ENCODE data around the gene KDM3B.

The KDM3B gene

GRCh38 chr5:138449501-138450239 lies 97.2 kb downstream of the KDM3B start:
- peak; percentile 59 for DNase-seq (ENCODE audit: low read depth, low spot score)

GRCh38 chr5:138450971-138451370 lies 98.5 kb downstream of the KDM3B start:
- DNase-seq (ENCODE audit: low read depth, low spot score): no peak

DNA sequence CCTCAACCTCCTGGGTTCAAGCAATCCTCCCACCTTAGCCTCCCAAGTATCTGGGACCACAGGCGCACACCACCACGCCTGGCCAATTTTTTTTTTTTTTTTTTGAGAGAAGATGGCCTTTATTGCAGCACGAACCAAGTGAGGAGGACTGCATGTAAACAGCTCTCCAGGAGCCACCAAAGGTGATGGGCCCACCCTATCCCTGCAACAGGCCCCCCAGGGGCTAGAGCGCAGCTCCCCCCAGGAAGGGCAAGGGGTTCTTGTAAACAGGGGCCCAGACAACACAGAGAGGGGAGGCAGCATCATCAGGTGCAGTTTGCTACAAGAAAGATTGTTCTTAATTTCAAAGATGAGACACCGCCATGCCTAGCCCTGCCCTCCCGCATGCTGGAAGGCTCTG lies 100.2 kb downstream of the KDM3B start:
- no peak for DNase-seq (ENCODE audit: low read depth, low spot score)

GRCh38 chr5:138453590-138453989 lies 101.1 kb downstream of the KDM3B start:
- no peak for DNase-seq (ENCODE audit: low read depth, low spot score)

- no peak for DNase-seq (ENCODE audit: low read depth, low spot score)
Measured at GRCh38 chr5:138454121-138454520, 101.6 kb downstream of the KDM3B start.

DNA sequence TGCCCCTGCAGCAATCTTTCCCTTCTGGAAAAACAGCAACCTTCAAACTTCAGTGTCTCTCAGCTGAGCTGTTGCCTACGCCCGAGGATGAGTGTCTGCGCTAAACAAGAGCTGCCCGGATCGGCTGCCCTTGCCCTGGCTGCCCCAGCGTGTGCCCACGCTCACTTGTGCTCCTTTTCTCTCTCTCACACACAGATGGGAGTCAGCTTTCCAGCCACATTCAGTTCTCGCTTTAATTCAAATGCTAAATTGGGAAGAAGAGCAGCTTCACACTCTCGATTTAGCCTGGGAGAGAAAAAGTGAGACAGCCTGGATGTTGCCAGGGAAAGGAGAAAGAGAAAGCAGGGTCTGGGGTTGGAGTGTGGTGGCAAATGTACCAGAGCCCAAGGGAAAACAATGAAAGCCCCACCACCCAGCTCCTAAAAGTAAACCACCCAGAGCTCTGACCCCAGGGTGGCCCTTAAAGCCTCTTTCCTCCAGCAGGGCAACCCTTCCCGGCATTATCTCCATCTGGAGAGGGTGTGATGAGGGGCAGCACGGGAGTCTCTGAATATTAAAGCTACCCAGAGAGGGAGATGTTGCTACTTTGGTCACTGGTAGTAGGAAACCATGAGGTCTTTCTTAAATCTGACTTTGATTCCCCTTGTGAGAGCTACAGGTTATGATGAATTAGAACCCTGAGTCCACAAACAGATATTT lies 102.9 kb downstream of the KDM3B start:
- no peak for DNase-seq (ENCODE audit: low read depth, low spot score)

DNA sequence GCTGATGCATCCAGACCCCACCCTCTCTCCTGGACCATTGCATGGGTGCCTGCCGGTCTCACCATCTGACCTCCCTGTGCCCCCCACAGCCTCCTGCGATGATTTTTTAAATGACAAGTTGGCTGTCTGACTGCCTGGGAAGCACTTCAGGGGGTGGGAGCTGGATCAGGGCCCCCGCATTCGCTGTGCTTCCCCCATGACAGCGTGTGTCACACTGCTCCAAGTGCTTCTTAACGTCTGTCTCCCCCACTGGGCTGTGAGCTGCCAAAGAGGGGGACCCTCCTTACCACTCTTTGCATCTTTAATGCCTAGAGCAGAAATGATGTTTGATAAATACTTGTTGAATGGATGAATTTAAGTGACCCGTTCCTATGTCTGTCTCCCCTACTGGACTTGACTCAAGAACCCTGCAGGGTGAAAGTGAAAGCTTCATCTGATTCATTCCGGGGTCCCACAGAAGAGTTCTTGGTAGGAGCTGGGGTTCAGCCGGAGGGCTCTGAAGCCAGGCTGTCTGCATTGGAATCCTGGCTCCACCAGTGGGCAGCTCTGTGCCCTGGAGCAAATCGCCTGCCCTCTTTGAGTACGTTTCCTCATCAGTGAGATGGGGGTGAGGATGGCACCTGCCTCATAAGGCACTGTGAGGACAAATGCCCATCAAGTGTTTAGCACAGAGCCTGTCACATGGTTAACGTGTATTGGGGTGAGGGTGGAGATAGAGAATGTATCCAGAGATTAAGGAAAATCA lies 105.2 kb downstream of the KDM3B start:
- DNase-seq (ENCODE audit: low read depth, low spot score): no peak

GRCh38 chr5:138458384-138458783 lies 105.9 kb downstream of the KDM3B start:
- no peak for DNase-seq (ENCODE audit: low read depth, low spot score)

- DNase-seq (ENCODE audit: low read depth, low spot score): no peak
Measured at GRCh38 chr5:138458856-138459255, 106.4 kb downstream of the KDM3B start.

DNA sequence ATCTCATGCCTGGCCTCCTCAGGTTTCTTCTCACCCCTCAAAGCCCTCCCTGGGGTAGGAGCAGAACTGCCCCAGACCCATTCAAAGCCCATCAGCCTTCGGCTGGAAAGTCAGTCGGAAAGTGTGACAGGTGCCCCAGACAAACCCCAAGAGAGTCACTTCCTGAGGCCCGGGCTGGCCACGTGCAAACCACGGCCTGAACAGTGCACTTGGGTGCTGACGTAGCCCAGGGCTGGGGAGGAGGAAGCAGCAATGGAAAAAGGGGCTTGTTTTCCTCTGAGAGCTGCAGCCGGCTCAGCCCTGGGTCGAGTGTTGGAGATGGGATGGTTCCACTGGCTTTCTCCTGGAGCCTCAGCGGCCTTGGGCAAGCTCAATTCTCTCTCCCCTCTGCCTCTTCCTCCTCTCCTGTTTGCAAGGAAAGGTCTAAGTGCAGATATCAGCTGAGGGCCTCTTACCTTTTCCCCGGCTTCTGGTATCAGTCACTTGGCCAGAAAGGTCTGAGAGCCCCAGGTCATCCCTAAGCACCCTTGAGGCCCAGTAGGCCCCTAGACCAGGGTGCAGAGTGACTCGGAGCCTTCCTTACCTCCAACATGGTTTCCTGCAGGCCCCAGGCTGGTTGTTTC lies 106.9 kb downstream of the KDM3B start:
- DNase-seq (ENCODE audit: low read depth, low spot score): peak; percentile 58

DNA sequence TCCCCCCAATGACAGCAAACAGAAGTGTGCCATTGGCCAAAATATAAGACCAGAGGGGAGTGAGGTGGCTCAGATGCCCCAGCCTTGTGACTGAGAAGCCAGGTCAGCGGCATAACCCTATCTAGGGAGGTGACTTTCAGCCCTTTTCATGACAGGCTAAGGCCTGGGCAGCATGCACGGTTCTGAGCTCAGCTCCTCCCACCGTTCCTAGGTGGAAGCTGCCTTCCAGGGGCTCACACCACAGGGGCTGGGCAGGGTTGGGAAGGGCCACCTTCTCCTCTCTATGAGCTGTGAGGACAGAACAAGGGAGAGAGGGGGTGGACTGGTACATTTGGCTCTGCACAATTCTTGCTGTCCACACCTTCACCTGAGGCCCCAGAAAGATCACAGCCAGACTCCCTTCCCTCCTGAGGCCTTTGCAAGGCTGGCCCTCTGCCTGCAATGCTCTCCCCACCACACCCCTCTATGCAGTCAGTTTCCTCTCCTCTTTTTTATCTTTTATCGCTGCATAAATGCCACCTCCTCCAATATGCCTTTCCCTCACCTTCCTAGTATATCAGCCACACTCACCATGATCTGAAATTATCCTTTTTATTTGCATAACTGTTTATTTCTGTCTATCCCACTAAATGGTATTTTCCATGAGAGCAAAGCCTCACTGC lies 107.7 kb downstream of the KDM3B start:
- no peak for DNase-seq (ENCODE audit: low read depth, low spot score)

GRCh38 chr5:138461343-138462125 lies 109.0 kb downstream of the KDM3B start:
- DNase-seq (ENCODE audit: low read depth, low spot score): no peak

GRCh38 chr5:138463419-138464007 lies 111.0 kb downstream of the KDM3B start:
- no peak for DNase-seq (ENCODE audit: low read depth, low spot score)

DNA sequence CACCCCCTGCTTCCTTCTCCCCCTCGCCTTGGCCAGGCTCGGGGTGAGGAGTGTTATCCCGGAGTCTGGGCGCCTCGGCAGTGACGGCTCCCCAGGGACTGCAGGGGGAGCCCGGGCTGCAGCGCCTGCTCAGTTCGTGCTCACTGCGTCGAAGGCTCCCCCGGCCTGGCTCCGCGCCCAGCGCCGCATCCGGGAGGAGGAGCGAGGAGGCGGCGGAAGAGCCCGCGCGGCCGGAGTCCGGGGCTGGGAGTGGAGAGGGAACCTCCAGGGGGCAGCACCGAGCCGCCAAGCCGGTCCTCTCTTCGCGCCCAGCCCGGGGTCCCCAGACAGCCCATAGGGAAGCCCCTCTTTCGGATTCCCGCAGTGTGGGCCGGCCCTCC lies 111.5 kb downstream of the KDM3B start:
- peak; percentile 83 for DNase-seq (ENCODE audit: low read depth, low spot score)

DNA sequence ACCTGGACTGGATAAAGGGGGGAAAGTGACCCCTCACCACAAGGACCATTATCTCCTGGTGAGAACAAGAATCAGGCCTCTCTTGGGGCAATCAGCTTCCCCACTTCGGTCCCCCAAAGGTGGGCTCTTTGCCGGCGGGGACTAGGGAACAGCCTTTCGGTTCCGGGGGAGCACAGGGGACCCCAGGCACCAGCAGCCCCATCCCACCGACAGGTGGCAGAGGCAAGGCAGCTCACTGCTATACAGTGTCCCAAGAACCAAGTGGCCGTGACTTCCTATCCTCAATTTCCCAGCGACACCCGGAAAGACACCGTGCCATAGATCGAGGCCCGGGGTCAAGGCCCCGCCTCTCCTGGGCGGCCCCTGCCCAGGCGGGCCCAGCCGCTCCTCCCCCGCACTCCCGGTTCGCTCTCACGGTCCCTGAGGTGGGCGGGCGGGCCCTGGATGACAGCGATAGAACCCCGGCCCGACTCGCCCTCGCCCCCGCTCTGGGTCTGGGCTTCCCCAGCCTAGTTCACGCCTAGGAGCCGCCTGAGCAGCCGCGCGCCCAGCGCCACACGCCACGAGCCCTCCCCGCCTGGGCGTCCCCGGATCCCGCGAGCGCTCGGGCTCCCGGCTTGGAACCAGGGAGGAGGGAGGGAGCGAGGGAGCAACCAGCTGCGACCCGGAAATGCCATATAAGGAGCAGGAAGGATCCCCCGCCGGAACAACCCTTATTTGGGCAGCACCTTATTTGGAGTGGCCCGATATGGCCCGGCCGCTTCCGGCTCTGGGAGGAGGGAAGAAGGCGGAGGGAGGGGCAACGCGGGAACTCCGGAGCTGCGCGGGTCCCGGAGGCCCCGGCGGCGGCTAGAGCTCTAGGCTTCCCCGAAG lies 112.1 kb downstream of the KDM3B start:
- DNase-seq (ENCODE audit: low read depth, low spot score): peak; percentile 94

- peak; percentile 86 for DNase-seq (ENCODE audit: low read depth, low spot score)
Measured at GRCh38 chr5:138465261-138466124, 113.0 kb downstream of the KDM3B start, which contains the start of gene EGR1. Gene EGR1 (plus strand): TSS chr5:138465479. CDS start chr5:138465762, 283 bp downstream.

- no peak for DNase-seq (ENCODE audit: low read depth, low spot score)
Measured at GRCh38 chr5:138466125-138466899, 113.8 kb downstream of the KDM3B start.

Measured in activated CD4-positive, CD25-positive, alpha-beta regulatory T cell treated with anti-CD3 and anti-CD28 coated beads, Interleukin-2, amount 50 U/mL, for 16 hours (primary cell).